H9 (cell line): ENCODE measurements around the gene CTSL. TPM values are rescaled to one million over a fixed set of nuclear protein-coding genes. Genes with fewer than 3 reads are reported as not detected.

ENCODE experiments used
- DNase-seq: peaks from one replicate; pipeline ENCODE4 v3.0.0-alpha.2; 2017
- H2AFZ ChIP-seq: one replicate; pipeline ENCODE4 v1.6.1; 2013; ENCODE audit warnings: mild to moderate bottlenecking, low read length, control low read depth, moderate library complexity
- H2AK5ac ChIP-seq: 2 replicates; pipeline ENCODE4 v1.6.1; 2013; ENCODE audit warnings: low read length, control low read depth, mixed read lengths; ENCODE audit not compliant: insufficient read length
- H2BK120ac ChIP-seq: one replicate; pipeline ENCODE4 v1.6.1; 2013; ENCODE audit warnings: low read depth, mild to moderate bottlenecking, low read length, control low read depth, inconsistent platforms; ENCODE audit not compliant: poor library complexity, severe bottlenecking
- H2BK12ac ChIP-seq: 2 replicates; pipeline ENCODE4 v1.6.1; 2013; ENCODE audit warnings: low read length, control low read depth, mixed read lengths, low read depth; ENCODE audit not compliant: insufficient read length
- H2BK15ac ChIP-seq: 2 replicates; pipeline ENCODE4 v1.6.1; 2013; ENCODE audit warnings: low read depth, low read length, control low read depth
- H2BK20ac ChIP-seq: one replicate; pipeline ENCODE4 v1.6.1; 2013; ENCODE audit warnings: low read depth, mild to moderate bottlenecking, low read length, control low read depth, inconsistent platforms; ENCODE audit not compliant: poor library complexity, severe bottlenecking
- H2BK5ac ChIP-seq: 2 replicates; pipeline ENCODE4 v1.6.1; 2013; ENCODE audit warnings: low read length, control low read depth, mixed read lengths; ENCODE audit not compliant: insufficient read length
- H3K14ac ChIP-seq: 2 replicates; pipeline ENCODE4 v1.6.1; 2013; ENCODE audit warnings: low read length, control low read depth; ENCODE audit not compliant: insufficient read depth
- H3K18ac ChIP-seq: 2 replicates; pipeline ENCODE4 v1.6.1; 2013; ENCODE audit warnings: low read depth, mild to moderate bottlenecking, mixed read lengths, low read length, control low read depth; ENCODE audit not compliant: insufficient read length
- H3K23ac ChIP-seq: 2 replicates; pipeline ENCODE4 v1.6.1; 2013; ENCODE audit warnings: low read length, control low read depth, mixed read lengths, low read depth; ENCODE audit not compliant: insufficient read length
- H3K23me2 ChIP-seq: 2 replicates; pipeline ENCODE4 v1.6.1; 2013; ENCODE audit warnings: low read depth, mild to moderate bottlenecking, mixed read lengths, low read length, control low read depth; ENCODE audit not compliant: insufficient read length, poor library complexity, severe bottlenecking
- H3K27ac ChIP-seq: 2 replicates; pipeline ENCODE4 v1.5.1; 2013; ENCODE audit warnings: low read length, control low read depth, mixed read lengths, low read depth; ENCODE audit not compliant: insufficient read length
- H3K27me3 ChIP-seq: 2 replicates; pipeline ENCODE4 v1.6.1; 2013; ENCODE audit warnings: low read length, control low read depth, inconsistent platforms; ENCODE audit not compliant: insufficient read depth
- H3K4ac ChIP-seq: 2 replicates; pipeline ENCODE4 v1.6.1; 2013; ENCODE audit warnings: low read depth, mild to moderate bottlenecking, control low read depth, inconsistent platforms, low read length, moderate library complexity
- H3K4me1 ChIP-seq: 2 replicates; pipeline ENCODE4 v1.6.1; 2013; ENCODE audit warnings: low read length, control low read depth, inconsistent platforms; ENCODE audit not compliant: insufficient read depth
- H3K4me2 ChIP-seq: 2 replicates; pipeline ENCODE4 v1.6.1; 2013; ENCODE audit warnings: low read length, control low read depth, mixed read lengths; ENCODE audit not compliant: insufficient read length, insufficient read depth
- H3K56ac ChIP-seq: 2 replicates; pipeline ENCODE4 v1.6.1; 2013; ENCODE audit warnings: low read depth, mild to moderate bottlenecking, mixed read lengths, low read length, control low read depth; ENCODE audit not compliant: insufficient read length
- H3K79me1 ChIP-seq: 2 replicates; pipeline ENCODE4 v1.6.1; 2013; ENCODE audit warnings: low read depth, mild to moderate bottlenecking, moderate library complexity, low read length, control low read depth, inconsistent platforms; ENCODE audit not compliant: insufficient read depth, poor library complexity, severe bottlenecking
- H3K79me2 ChIP-seq: 2 replicates; pipeline ENCODE4 v1.6.1; 2013; ENCODE audit warnings: low read length, control low read depth, inconsistent platforms; ENCODE audit not compliant: insufficient read depth
- H3K9ac ChIP-seq: 2 replicates; pipeline ENCODE4 v1.6.1; 2013; ENCODE audit warnings: low read length, control low read depth, mixed read lengths; ENCODE audit not compliant: insufficient read length; ENCODE audit errors: extremely low read depth
- H3K9me3 ChIP-seq: one replicate; pipeline ENCODE4 v1.6.1; 2013; ENCODE audit warnings: low read depth, low read length, inconsistent platforms; ENCODE audit not compliant: control insufficient read depth
- H3T11ph ChIP-seq: one replicate; pipeline ENCODE4 v1.6.1; 2013; ENCODE audit warnings: mild to moderate bottlenecking, low read length, control low read depth, inconsistent platforms
- H4K20me1 ChIP-seq: one replicate; pipeline ENCODE4 v1.6.1; 2013; ENCODE audit not compliant: control insufficient read depth, insufficient read length, insufficient read depth
- H4K5ac ChIP-seq: 2 replicates; pipeline ENCODE4 v1.6.1; 2013; ENCODE audit warnings: low read depth, mild to moderate bottlenecking, mixed read lengths, low read length, control low read depth; ENCODE audit not compliant: insufficient read length
- H4K8ac ChIP-seq: replicated peaks from 2 replicates; pipeline ENCODE4 v1.6.1; 2013; ENCODE audit warnings: low read length, control low read depth, mixed read lengths, low read depth; ENCODE audit not compliant: insufficient read length
- H4K91ac ChIP-seq: 2 replicates; pipeline ENCODE4 v1.6.1; 2013; ENCODE audit warnings: low read depth, mild to moderate bottlenecking, moderate library complexity, mixed read lengths, low read length, control low read depth; ENCODE audit not compliant: insufficient read length
- H3K27ac Mint-ChIP-seq, 3 experiments: 2 replicates in 2 of 3; 3 replicates in 1 of 3; pipeline ENCODE4 v1.8.0; 2020 to 2021; ENCODE audit warnings: mixed read lengths in 3 of 3, mild to moderate bottlenecking in 1 of 3, moderate library complexity in 1 of 3
- H3K27me3 Mint-ChIP-seq: 2 replicates; pipeline ENCODE4 v1.8.0; 2021; ENCODE audit warnings: low read depth, mild to moderate bottlenecking, moderate library complexity, mixed read lengths
- H3K36me3 Mint-ChIP-seq, 3 experiments: 2 replicates in 2 of 3; 3 replicates in 1 of 3; pipeline ENCODE4 v1.8.0; 2020 to 2021; ENCODE audit warnings: low read depth in 3 of 3, mixed read lengths in 3 of 3; ENCODE audit not compliant: insufficient read depth in 1 of 3
- H3K4me1 Mint-ChIP-seq, 2 experiments: 2 replicates each; pipeline ENCODE4 v1.8.0; 2020; ENCODE audit warnings: mixed read lengths in 2 of 2
- H3K4me3 Mint-ChIP-seq, 2 experiments: 2 replicates in 1 of 2; 3 replicates in 1 of 2; pipeline ENCODE4 v1.8.0; 2020 to 2021; ENCODE audit warnings: mild to moderate bottlenecking in 2 of 2, mixed read lengths in 2 of 2, moderate library complexity in 1 of 2
- H3K9me3 Mint-ChIP-seq, 2 experiments: 2 replicates in 1 of 2; 3 replicates in 1 of 2; pipeline ENCODE4 v1.8.0; 2020; ENCODE audit warnings: mild to moderate bottlenecking in 2 of 2, mixed read lengths in 2 of 2, moderate library complexity in 1 of 2
- WGBS: extraction: QIAGEN DNeasy Blood & Tissue Kit; methylation state at CpG from one replicate; pipeline ENCODE4 v1.1.7; 2013; ENCODE audit warnings: missing lambda C conversion rate, low lambda C conversion rate, mixed read lengths; ENCODE audit not compliant: insufficient read length; ENCODE audit errors: extremely low coverage; 5-methylcytosine and 5-hydroxymethylcytosine counted together
- total RNA-seq: library from RNA; stranded (reverse); gene quantifications from 2 replicates; pipeline ENCODE4 v1.2.1, GENCODE V29; 2021
- TF ChIP-seq, protein P1 (sequence below): fragments of 200-600 bp; sonication (generic); conservative IDR thresholded peaks from 3 replicates; pipeline ENCODE4 v1.8.0; 2021; ENCODE audit warnings: antibody characterized with exemption, mild to moderate bottlenecking

Gene CTSL
- total RNA-seq, 1 experiment from 2014 or later, result 28.9 TPM

GRCh38 chr9:87708986-87709728, 16.8 kb upstream of the CTSL start:
- H3K18ac ChIP-seq, result no peak overlapping the region
- H3K9ac ChIP-seq, result no peak overlapping the region
- H2BK5ac ChIP-seq, result no peak overlapping the region
- no peaks in the 10 kb centered on the region for H3K9me3 ChIP-seq
- H3K4ac ChIP-seq, result no peak overlapping the region
- no peak overlapping the region for H3T11ph ChIP-seq
- H3K36me3 Mint-ChIP-seq, result peaks cover 27 to 42% (median 36%) of the 10 kb centered on the region in 3 experiments
- H3K4me2 ChIP-seq, result no peak overlapping the region
- H2AK5ac ChIP-seq, result no peak overlapping the region
- no peak overlapping the region for H2BK120ac ChIP-seq
- H3K79me1 ChIP-seq, result no peaks in the 10 kb centered on the region
- no peaks in the 10 kb centered on the region for H3K9me3 Mint-ChIP-seq
- H3K23ac ChIP-seq, result no peak overlapping the region
- H4K91ac ChIP-seq, result no peak overlapping the region
- H3K4me3 Mint-ChIP-seq, result no peak overlapping the region
- no peak overlapping the region for H2AFZ ChIP-seq
- no peak overlapping the region for H2BK12ac ChIP-seq
- H4K5ac ChIP-seq, result no peak overlapping the region
- no peak for DNase-seq
- H3K27ac Mint-ChIP-seq, result peak overlapping the region in 1 of 3 experiments; percentile 44; a peak in 1 of 7 replicates
- TF ChIP-seq, protein P1, sequence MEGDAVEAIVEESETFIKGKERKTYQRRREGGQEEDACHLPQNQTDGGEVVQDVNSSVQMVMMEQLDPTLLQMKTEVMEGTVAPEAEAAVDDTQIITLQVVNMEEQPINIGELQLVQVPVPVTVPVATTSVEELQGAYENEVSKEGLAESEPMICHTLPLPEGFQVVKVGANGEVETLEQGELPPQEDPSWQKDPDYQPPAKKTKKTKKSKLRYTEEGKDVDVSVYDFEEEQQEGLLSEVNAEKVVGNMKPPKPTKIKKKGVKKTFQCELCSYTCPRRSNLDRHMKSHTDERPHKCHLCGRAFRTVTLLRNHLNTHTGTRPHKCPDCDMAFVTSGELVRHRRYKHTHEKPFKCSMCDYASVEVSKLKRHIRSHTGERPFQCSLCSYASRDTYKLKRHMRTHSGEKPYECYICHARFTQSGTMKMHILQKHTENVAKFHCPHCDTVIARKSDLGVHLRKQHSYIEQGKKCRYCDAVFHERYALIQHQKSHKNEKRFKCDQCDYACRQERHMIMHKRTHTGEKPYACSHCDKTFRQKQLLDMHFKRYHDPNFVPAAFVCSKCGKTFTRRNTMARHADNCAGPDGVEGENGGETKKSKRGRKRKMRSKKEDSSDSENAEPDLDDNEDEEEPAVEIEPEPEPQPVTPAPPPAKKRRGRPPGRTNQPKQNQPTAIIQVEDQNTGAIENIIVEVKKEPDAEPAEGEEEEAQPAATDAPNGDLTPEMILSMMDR, result no peak
- H3K56ac ChIP-seq, result no peak overlapping the region
- no peak overlapping the region for H3K14ac ChIP-seq
- no peaks in the 10 kb centered on the region for H3K27me3 Mint-ChIP-seq
- H4K20me1 ChIP-seq, result peaks cover 2% of the 10 kb centered on the region
- H3K23me2 ChIP-seq, result no peaks in the 10 kb centered on the region
- H3K27ac ChIP-seq, result no peak overlapping the region
- H3K4me1 Mint-ChIP-seq, result no peaks in the 10 kb centered on the region
- H4K8ac ChIP-seq, result no peak overlapping the region
- H3K79me2 ChIP-seq, result no peaks in the 10 kb centered on the region
- H3K27me3 ChIP-seq, result no peaks in the 10 kb centered on the region
- no peak overlapping the region for H2BK15ac ChIP-seq
- WGBS, result no CpG with 5 or more reads among the region's 7 CpGs
- H3K4me1 ChIP-seq, result no peaks in the 10 kb centered on the region
- no peak overlapping the region for H2BK20ac ChIP-seq
